K562 (cell line): ENCODE results near the gene IGLL1. TPM values are rescaled to one million over a fixed set of nuclear protein-coding genes. Genes with fewer than 3 reads are reported as not detected.

Experiments used
- ATAC-seq: fragments of 200-7000 bp; cut with Tn5 transposase; 3 replicates; pipeline ENCODE4 v1.9.1; 2020; ENCODE audit warnings: moderate library complexity
- BruUV-seq: library from RNA; stranded (reverse); fragments of 400-500 nt; replicated peaks from 2 replicates; lab custom pipeline; 2021; lab: Mats Ljungman, UMichigan
- CTCF ChIA-PET: fragments of 300-600 bp; formaldehyde crosslinking; extraction: SDS; loops from one replicate; lab custom pipeline; 2021; ENCODE audit warnings: low intra/inter-chr PET ratio; lab: Yijun Ruan, JAX
- POLR2A ChIA-PET: fragments of 300-600, 350-650 bp; sonication (Branson Sonifier 250); formaldehyde crosslinking; extraction: SDS; loops from one replicate; lab custom pipeline; 2021; ENCODE audit warnings: antibody characterized with exemption, inconsistent platforms; lab: Yijun Ruan, JAX
- DNase-seq, 4 experiments: peaks; one replicate each; pipeline versions ENCODE4 v3.0.0 to v3.0.0-alpha.2; 2011 to 2018; ENCODE audit warnings: low spot score in 3 of 4, mixed read lengths in 3 of 4; ENCODE audit errors: extremely low read depth in 1 of 4
- FAIRE-seq: peaks from 2 replicates; lab custom pipeline; 2011; peaks lifted over from hg19 to GRCh38; lab: Jason Lieb, UNC
- H2AFZ ChIP-seq: 2 replicates; pipeline ENCODE4 v1.6.0; 2011; ENCODE audit warnings: low read depth, low read length, control low read depth, inconsistent platforms
- H3K27ac ChIP-seq: fragments of 200-600 bp; 3 replicates; pipeline ENCODE4 v1.8.0; 2011; ENCODE audit warnings: low read depth, mild to moderate bottlenecking, control low read depth, inconsistent platforms, low read length, moderate library complexity, mixed read lengths; ENCODE audit errors: extremely low read depth
- H3K27me3 ChIP-seq, 2 experiments: fragments of 300-600 bp in 1 of 2; 2 replicates in 1 of 2; 3 replicates in 1 of 2; pipeline versions ENCODE4 v1.6.0 to v1.8.0; 2011; ENCODE audit warnings: inconsistent platforms in 2 of 2, low read length in 2 of 2, mild to moderate bottlenecking in 1 of 2, mixed read lengths in 1 of 2, moderate library complexity in 1 of 2; ENCODE audit not compliant: control insufficient read depth in 2 of 2, insufficient read depth in 2 of 2
- H3K36me3 ChIP-seq: fragments of 300-600 bp; 3 replicates; pipeline ENCODE4 v1.8.0; 2011; ENCODE audit warnings: mild to moderate bottlenecking, low read length, inconsistent platforms; ENCODE audit not compliant: control insufficient read depth, insufficient read depth
- H3K4me1 ChIP-seq, 2 experiments: fragments of 200-600 bp in 1 of 2; replicated peaks in 1 of 2; 2 replicates in 1 of 2; 3 replicates in 1 of 2; pipeline versions ENCODE4 v1.5.1 to v1.8.0; 2011; ENCODE audit warnings: inconsistent platforms in 2 of 2, low read length in 2 of 2, mild to moderate bottlenecking in 1 of 2, mixed read lengths in 1 of 2, moderate library complexity in 1 of 2; ENCODE audit not compliant: control insufficient read depth in 2 of 2, insufficient read depth in 2 of 2
- H3K4me2 ChIP-seq: 2 replicates; pipeline ENCODE4 v1.6.1; 2011; ENCODE audit warnings: low read length, control low read depth, inconsistent platforms, mixed read lengths; ENCODE audit not compliant: insufficient read depth
- H3K4me3 ChIP-seq: fragments of 200-600 bp; sonication (generic), shearing (Covaris generic); 2 replicates; pipeline ENCODE4 v1.5.1; 2016; ENCODE audit warnings: control low read depth, inconsistent platforms
- H3K79me2 ChIP-seq: fragments of 200-600 bp; 3 replicates; pipeline ENCODE4 v1.8.0; 2011; ENCODE audit warnings: low read length, inconsistent platforms; ENCODE audit not compliant: control insufficient read depth, insufficient read depth
- H3K9ac ChIP-seq, 2 experiments: 2 replicates each; pipeline versions ENCODE4 v1.6.0 to v1.6.1; 2011; ENCODE audit warnings: low read depth in 2 of 2, low read length in 2 of 2, control low read depth in 1 of 2, inconsistent platforms in 1 of 2, mild to moderate bottlenecking in 1 of 2, mixed read lengths in 1 of 2; ENCODE audit not compliant: insufficient read depth in 1 of 2
- H3K9me1 ChIP-seq: one replicate; pipeline ENCODE4 v1.6.0; 2011; ENCODE audit warnings: inconsistent platforms, mild to moderate bottlenecking, low read length, moderate library complexity; ENCODE audit not compliant: control insufficient read depth, insufficient read depth
- H3K9me3 ChIP-seq: replicated peaks from 2 replicates; pipeline ENCODE4 v1.5.1; 2011; ENCODE audit warnings: low read depth, low read length, inconsistent platforms; ENCODE audit not compliant: control insufficient read depth, insufficient read depth
- H4K20me1 ChIP-seq: replicated peaks from 2 replicates; pipeline ENCODE4 v1.6.1; 2011; ENCODE audit warnings: low read length, inconsistent platforms, mixed read lengths; ENCODE audit not compliant: control insufficient read depth, insufficient read depth
- CREB3L1 ChIP-seq: fragments of 450-650 bp; IDR thresholded peaks from 2 replicates; pipeline ENCODE4 v1.6.1; 2014; ENCODE audit warnings: low read depth, mild to moderate bottlenecking, moderate library complexity, borderline replicate concordance
- IRF2 ChIP-seq: sonication (generic); formaldehyde crosslinking; IDR thresholded peaks from 2 replicates; pipeline ENCODE4 v1.8.1; 2022; ENCODE audit warnings: mild to moderate bottlenecking, missing genetic modification reagents
- NEUROD1 ChIP-seq: fragments of 150-350 bp; IDR thresholded peaks from 2 replicates; pipeline ENCODE4 v1.6.1; 2014; ENCODE audit warnings: borderline replicate concordance, low read length, low read depth; ENCODE audit not compliant: partially characterized antibody
- NFIX ChIP-seq: fragments of 250-450 bp; sonication (Bioruptor Pico); IDR thresholded peaks from 2 replicates; pipeline ENCODE4 v1.4.0; 2020; ENCODE audit warnings: low read depth, mild to moderate bottlenecking, moderate library complexity
- ZNF184 ChIP-seq: sonication (generic); formaldehyde crosslinking; IDR thresholded peaks from 2 replicates; pipeline ENCODE4 v1.5.0; 2020; ENCODE audit warnings: missing genetic modification reagents
- WGBS: fragments of 100-300 bp; shearing (Covaris generic); methylation state at CpG from one replicate; pipeline ENCODE4 v1.1.6; 2016; ENCODE audit warnings: low coverage, mixed read lengths; ENCODE audit not compliant: insufficient coverage; ENCODE audit errors: missing lambda C conversion rate; 5-methylcytosine and 5-hydroxymethylcytosine counted together
- in situ Hi-C: fragments of 300-500 bp; cut with MboI; formaldehyde crosslinking; loops from 4 replicates; pipeline ENCODE4 v1.15.0; 2018; ENCODE audit warnings: inconsistent platforms, mixed read lengths
- intact Hi-C: fragments of 100-400 bp; cut with micrococcal nuclease; formaldehyde crosslinking; loops from 2 replicates; pipeline ENCODE4 v1.14.2; 2022
- polyA plus RNA-seq, 8 experiments: library from polyadenylated mRNA; depleted of rRNA in 4 of 8; stranded (reverse) in 5 of 8; unstranded in 3 of 8; fragments of >200 nt; fragmentation: Nextera tagmentation in 2 of 8; fragmentation: Illumina TruSeq in 1 of 8; extraction: Ambion mirVana in 2 of 8; extraction: Trizol in 1 of 8; gene quantifications; 2 replicates each; pipeline versions ENCODE4 v1.2.1 to v1.2.3, GENCODE V29; 2011 to 2014; ENCODE audit warnings: inconsistent platforms in 1 of 8, missing spikeins in 1 of 8
- total RNA-seq, 7 experiments: library from RNA; depleted of rRNA in 6 of 7; stranded (reverse); fragments of >200 nt in 6 of 7; fragmentation: Illumina TruSeq in 2 of 7; extraction: Trizol in 2 of 7; gene quantifications; 2 replicates each; pipeline versions ENCODE4 v1.2.1 to v1.2.3, GENCODE V29; 2011 to 2021; ENCODE audit warnings: low replicate concordance in 1 of 7

IGLL1 gene
- total and polyA plus RNA-seq, 9 of the 15 experiments (the other 6 are each of a cell fraction or from before 2014, with no cell fraction given), result 0.10 to 0.32 (median 0.20) TPM; not detected in 6

DNA sequence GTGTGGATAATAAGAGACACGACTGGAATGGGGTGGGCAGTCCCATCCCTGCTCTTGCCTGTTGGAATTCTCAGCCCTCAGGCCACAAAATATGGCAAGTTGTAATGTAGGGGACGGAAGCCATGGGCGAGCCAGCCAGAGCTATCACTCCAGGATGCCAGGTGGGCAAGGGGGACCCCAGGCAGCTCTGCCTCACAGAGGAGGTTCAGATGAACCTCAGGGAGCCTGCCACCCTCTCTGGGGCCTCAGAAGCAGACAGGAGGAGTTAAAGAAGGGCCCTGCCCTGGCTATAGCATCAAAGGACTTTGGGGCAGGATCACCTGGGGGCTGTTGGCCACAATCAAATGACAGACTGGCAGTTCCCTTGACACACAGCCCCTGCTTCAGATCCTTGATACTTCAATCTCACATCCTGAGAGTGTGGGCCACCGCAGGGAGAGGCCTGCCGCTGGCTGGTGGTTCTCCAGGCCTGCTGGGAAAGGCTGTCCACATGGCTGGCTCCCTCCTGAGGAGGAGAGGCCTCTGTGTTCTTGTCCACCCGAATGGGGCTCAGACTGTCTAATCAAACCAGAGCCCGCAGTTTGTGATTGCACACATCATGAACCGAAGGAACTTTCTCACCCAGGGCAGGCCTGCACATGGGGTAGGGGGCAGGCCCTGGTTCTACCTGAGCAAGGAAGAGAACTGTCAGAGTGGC, 31.4 kb downstream of the IGLL1 start:
- DNase-seq, result no peak

More for the DNA sequence above, 31.4 kb downstream of the IGLL1 start:
- no peaks in the 10 kb centered on the region for H3K36me3 ChIP-seq
- CTCF ChIA-PET, result no interaction called here
- H3K27ac ChIP-seq, result no peak overlapping the region
- TF ChIP-seq NEUROD1 (no peak), IRF2 (no peak), CREB3L1 (no peak), ZNF184 (CRISPR knock-in tag) (no peak), NFIX (CRISPR knock-in tag) (no peak)
- no peak for ATAC-seq
- H3K9ac ChIP-seq, result no peak overlapping the region
- H3K4me2 ChIP-seq, result no peak overlapping the region
- H3K4me3 ChIP-seq, result no peak overlapping the region
- no peaks in the 10 kb centered on the region for H3K9me1 ChIP-seq
- no peak for FAIRE-seq
- no peaks in the 10 kb centered on the region for H4K20me1 ChIP-seq
- intact Hi-C loops, result no loop called here
- in situ Hi-C loops, result loop anchor here (10.0 kb wide), 1 partner anchor 46 kb away; no protein-coding TSS in a partner anchor
- no peaks in the 10 kb centered on the region for H3K79me2 ChIP-seq
- no TSS peak for BruUV-seq
- H2AFZ ChIP-seq, result no peak overlapping the region
- H3K9me3 ChIP-seq, result no peaks in the 10 kb centered on the region
- 6% methylated on average over 8 of the region's 8 CpGs for WGBS
- H3K27me3 ChIP-seq, result no peaks in the 10 kb centered on the region
- POLR2A ChIA-PET, result no interaction called here
- H3K4me1 ChIP-seq, result no peaks in the 10 kb centered on the region
